HL-60/S4 treated with retinoic acid at 250 ng/mL for 4 days and 3 days (cell line): ENCODE measurements around the gene SDK1.

ENCODE experiments used
- in situ Hi-C: fragments of 300-500 bp; cut with MboI; formaldehyde crosslinking; loops from 2 replicates; pipeline ENCODE4 v1.7.0; 2022; ENCODE audit warnings: low sequenced_read_pairs

The SDK1 gene

DNA sequence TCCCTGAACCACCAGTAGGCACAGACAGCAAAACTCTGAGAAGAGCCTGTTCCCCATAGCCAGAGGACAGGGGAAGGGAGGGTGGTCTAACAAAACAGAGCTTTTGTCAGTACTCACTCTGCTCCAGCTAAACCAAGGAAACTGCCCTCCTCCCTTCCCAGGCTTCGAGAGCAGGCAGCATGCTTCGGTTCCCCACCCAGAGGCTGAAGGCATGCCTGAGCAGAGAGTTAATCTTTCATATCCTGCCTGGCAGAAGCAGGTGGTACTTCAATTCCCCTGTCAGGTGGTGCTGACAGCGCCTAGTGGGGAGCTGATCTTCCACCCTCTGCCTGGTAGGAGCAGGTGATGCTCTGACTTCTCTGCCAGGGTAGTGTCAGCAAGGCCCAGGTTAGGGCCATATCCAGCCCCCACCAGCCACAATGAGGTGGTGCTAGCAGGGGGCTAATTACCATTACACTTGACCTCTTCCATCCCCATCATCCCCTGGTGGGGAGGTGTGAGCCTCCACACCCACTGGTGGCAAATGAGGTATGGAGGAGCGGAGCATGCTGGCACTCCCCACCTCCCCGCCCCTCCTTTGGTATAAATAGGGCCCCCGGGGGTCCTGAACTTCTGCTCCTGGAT is 35.1 kb downstream of the SDK1 start:
- in situ Hi-C loops: no loop called here

DNA sequence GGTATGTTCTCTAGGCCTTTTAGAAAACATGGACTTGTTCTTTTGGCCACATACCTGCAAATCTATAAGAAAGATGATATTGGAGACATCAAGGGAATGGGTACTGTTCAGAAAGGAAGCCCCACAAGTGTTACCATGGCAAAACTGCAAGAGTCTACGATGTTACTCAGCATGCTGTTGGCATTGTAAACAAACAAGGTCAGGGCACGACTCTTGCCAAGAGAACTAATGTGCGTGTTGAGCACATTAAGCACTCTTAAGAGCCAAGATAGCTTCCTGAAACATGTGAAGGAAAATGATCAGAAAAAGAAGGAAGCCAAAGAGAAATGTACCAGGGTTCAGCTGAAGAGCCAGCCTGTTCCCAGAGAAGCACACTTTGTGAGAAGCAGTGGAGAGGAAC is 37.1 kb downstream of the SDK1 start:
- in situ Hi-C loops: no loop called here

DNA sequence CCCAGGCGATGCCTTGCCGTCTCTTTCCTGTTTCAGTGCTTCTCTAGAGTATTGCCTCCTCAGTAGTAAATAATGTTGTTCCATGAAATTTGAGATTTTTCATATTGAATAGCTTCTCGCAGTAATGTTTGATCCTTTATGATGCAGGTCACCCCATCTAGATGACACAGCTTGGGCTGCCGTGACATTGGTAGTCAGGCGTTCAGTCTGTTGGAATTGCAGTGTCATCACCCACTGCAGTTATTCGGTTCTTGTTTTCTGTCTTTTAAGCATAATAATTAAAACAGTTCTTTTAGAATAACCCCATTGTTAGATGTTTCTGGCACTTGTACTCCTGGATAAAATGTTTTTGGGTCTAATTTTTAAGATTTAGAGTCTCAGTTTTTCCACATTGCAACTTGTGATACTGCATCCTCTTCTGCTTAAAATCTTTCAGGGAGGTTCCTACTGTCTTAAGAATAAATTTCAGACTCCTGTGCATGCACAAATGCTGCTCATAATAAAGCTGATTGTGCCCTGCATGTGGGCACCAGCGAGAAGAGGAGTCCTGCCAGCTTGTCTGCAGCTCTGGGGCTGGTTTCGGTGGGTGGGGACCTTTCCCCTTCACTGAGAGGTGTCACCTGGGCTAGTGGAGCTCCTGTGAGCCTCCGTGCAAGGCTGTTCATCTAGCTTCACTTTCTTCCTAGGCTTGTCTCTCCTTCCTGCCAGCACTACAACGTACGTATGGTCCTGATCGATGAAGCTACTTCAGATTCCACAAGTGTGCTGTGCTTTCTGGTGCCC is 44.8 kb downstream of the SDK1 start:
- in situ Hi-C loops: no loop called here

DNA sequence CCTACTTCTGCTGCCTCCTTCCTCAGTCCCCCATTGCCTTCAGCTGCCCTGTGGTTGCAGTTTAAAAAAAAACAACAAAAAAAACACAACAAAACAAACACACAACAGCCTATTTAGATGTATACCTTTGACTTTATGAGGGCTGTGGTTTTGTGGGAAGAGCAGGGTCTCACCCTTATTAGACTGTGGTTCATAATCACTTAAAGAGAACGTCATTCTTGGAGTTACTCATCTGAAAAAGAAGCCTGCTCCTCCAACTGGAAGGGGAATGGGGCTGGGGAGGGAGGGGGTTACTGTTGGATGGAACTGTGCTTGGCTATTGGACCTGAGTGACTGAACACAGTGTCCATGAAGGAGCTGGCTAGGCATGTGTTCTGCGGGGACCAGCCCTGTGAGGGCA is 48.1 kb downstream of the SDK1 start:
- in situ Hi-C loops: no loop called here

GRCh38 chr7:3356173-3356572 is 55.1 kb downstream of the SDK1 start:
- in situ Hi-C loops: no loop called here

- in situ Hi-C loops: no loop called here
Measured at GRCh38 chr7:3358991-3359390, 57.9 kb downstream of the SDK1 start.

- in situ Hi-C loops: no loop called here
Measured at GRCh38 chr7:3367261-3367660, 66.2 kb downstream of the SDK1 start.

DNA sequence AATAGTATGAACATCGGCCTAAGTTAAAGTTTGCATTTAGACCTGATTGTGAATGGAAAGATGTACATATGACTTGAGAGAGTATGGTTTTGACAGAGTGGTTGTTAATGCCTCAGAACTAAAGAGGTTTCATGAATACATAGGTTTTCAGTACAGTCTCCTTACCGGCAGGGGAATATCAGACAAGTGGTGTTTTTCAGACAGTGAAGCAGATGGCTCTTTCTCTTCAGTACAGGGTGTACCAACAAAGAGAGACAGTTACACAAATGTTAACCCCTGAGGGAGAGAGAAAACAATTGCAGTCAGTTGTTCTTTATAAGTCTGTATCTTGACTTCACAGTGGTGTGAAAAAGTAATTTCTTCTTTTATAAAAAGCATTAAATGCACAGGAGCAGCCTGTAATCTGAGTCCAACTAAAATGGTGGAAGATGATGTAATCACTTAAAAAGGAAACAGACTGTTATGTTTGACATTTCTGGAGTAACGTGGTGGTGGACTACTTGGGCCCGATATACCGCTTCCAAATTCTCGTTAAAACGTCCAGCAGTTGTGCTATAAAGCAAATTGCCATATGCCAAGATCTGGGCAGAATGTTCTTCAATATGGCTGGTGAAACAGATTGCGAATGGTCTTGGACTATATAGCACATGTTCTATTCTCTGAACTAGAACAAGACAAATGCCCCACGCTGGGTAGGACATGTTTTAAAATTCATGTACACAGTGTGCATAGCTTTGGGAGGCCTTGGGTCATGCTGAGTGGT is 69.2 kb downstream of the SDK1 start:
- in situ Hi-C loops: no loop called here

GRCh38 chr7:3370921-3371320 is 69.9 kb downstream of the SDK1 start:
- in situ Hi-C loops: no loop called here

DNA sequence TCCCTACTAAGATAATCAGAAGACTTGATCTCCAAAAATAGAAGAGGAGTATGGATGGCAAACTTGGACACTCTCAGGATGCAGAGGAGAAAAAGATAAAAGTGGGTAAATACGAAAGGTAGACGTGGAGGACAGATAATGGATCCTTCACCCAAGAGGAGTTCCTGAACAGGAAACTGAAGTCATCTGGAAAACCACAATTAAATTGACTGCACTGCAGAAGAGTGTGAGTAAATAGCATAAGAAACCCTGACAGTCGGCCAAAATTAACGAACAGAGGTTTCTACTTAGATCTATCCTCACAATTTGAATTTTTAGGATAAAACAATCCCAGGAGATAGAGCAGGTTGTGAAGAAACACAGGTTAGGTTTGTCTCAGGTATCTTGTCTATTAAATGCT is 70.5 kb downstream of the SDK1 start:
- in situ Hi-C loops: no loop called here

DNA sequence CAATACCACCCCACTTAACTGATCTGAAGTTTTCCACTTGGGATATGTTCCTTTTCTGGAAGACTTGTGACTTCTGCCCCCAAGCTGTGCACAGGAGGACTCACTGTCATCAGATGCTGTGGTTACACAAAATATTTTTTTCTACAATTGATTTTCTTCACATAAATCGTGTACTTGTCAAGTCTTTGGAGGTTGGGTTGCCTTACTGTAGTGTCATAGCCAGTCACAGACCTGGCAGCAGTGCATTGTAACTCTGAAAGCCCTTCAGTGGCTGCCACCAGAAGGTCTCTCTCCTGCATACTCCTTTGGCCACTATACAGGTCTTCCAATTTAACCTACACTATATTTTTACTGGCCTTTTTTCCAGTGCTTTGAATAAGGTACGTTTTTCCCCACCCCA is 73.2 kb downstream of the SDK1 start:
- in situ Hi-C loops: no loop called here

DNA sequence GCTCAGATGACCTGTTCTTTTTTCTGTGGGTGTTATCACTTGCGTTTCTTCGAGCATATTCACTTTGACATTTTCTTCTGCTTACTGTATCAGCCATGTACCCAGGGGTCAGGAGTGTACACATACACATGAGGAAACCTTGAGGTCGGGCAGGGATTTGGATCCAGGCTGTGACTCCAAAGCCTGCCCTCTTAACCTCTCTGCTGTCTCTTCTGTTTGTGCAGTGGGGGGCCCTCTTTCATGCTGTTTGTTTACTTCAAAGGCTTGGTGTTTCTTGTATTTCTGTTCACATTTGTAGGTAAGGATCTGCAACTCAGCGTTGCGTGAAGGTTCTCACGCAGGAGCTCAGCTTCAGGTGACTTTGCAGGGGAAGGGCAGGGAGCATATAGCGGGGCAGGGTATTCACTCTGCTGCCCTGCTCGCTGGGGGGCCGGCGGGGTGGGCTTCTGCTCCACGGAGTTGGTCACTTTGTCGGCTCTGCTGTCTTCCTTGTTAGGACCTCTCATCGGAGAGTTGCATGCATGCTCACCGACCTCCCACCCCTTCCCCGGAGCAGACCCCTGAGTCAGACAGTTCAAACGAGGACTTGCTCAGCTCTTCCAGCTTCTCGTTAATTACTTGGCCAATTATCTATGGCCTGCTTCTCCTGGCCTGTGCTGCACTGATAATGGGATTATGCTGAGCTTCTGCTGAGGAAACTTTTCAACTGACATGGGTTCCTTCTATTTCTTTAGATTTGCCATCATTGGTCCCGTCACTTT is 77.5 kb downstream of the SDK1 start:
- in situ Hi-C loops: no loop called here

GRCh38 chr7:3380034-3380433 is 79.0 kb downstream of the SDK1 start:
- in situ Hi-C loops: no loop called here

DNA sequence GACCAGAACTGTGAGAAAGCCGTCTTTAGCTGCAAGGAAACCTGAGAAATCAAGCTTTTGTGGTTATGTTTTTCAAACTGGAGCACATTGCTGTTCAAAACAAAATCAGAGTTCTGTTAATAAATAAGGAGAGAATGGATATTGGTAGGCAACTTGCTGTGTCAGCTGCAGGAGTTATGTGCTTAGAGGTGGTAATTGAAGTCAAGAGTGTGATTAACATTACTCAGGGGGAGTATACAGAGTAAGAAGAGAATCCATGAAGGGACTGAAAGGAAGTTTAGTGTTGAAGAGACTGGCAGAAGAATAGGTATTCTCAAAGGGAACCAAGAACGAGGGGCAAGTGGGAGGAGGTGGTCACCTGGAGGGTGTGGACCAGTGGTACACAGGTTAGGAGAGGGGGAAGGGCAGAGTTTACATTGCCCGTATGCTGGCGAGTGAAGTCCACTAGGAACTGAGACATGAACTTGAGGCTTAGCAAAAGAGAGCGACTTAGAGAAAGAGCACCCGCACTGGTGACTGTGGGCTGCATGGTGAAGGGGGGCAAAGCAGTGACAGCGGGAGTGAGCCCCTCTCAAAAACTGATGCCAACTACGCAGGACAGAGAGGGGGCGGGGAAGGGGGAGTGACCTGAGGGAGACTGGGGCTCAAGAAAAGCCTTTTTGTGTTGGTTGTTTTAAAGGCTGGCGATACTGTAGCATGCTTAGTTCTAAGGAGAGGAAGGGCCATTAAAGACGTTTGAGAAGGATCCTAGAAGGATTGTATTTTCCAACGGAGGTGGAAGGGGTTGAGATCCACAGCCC is 80.0 kb downstream of the SDK1 start:
- in situ Hi-C loops: no loop called here

DNA sequence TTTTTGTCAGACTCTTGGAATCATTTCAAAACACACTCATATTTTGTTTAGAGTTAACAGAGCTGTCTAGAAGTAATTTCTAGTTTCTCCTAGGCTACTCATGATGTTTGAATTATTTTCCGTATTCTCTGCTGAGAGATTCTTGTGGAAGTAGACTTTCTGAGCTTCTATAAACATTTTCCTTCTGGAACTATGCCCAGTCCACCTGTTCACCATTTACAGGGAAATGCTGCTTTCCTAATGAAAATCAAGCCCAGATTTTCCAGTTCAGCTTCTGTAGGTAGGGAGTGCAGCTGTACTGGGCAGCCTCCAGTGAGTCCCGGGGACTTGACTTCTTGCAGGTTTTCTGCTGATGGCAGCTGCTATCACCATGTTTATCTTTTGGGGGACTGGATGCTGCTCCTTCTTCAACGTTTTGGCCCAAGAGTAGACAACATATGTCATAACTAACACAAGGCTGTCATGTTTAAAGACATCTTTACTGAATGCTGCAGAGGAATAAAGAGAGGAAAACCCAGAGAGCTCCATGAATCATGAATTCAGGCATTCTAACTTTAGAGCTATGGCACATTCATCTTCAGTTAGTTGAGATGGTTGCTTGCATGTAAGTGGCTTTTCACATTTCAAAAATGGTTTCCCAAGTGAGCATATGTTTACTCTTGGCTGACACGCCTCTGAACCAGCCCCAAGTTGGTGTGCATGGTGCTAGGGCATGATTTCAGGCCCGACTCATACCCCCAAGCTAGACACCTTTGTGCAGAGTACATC is 85.6 kb downstream of the SDK1 start:
- in situ Hi-C loops: no loop called here

- in situ Hi-C loops: no loop called here
Measured at GRCh38 chr7:3393862-3394261, 92.8 kb downstream of the SDK1 start.

DNA sequence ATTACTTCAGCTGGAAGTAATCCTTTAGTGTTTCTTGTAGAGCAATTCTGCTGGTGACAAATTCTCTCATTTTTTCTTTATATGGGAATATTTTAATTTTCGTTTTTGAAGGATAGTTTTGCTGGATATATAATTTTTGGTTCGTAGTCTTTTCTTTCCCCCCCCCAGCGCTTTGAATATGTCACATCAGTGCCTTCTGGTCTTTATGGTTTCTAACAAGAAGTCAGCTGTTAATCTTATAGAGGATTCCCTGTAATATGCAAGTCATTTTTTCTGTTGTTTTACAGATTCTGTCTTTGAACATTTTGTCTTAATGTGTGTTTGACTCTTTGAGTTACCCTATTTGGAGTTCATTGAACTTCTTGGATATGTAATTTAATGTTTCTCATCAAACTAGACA is 96.3 kb downstream of the SDK1 start:
- in situ Hi-C loops: no loop called here

- in situ Hi-C loops: no loop called here
Measured at GRCh38 chr7:3399858-3400257, 98.8 kb downstream of the SDK1 start.

DNA sequence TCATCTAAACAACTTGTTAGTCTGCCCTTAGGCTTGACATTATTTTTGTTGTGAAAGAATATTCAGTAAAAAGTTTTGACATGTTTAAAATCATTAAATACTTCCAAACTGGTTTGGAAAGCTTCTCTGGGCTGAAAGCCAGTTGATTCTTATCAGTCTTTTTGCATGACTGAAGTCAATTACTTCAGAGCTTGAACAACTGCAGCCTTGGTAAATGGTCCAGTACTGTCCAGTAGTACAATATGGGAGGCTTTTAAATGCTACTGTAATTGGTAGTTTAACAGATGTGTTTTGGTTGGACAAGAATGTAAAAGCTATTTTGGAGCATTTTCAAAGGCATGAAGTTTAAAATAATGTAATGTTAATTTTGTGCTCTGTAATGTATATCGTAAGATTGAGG is 103.4 kb downstream of the SDK1 start:
- in situ Hi-C loops: no loop called here
